Lower leg skin (tissue), 3 donors: ENCODE results near the gene DYNLT2B.

Experiments used
- CTCF ChIP-seq, 3 donors: fragments of 450-650 bp; IDR thresholded peaks; one replicate each; pipeline ENCODE4 v1.5.1; 2016; ENCODE audit warnings: antibody characterized with exemption in 3 of 3, mild to moderate bottlenecking in 3 of 3, moderate library complexity in 2 of 3
- POLR2A ChIP-seq, 2 donors: fragments of 450-650 bp; IDR thresholded peaks; one replicate each; pipeline ENCODE4 v1.6.1; 2016 to 2017; ENCODE audit warnings: antibody characterized with exemption in 2 of 2, mild to moderate bottlenecking in 1 of 2, moderate library complexity in 1 of 2

- TF ChIP-seq CTCF (IDR thresholded peaks at IDR 0.05): no peak
- TF ChIP-seq POLR2A (IDR thresholded peaks at IDR 0.05): no peak
Measured at GRCh38 chr3:196246612-196247308, 71.3 kb downstream of the DYNLT2B start.
